Breast epithelium (tissue), 4 donors: Measurements from ENCODE around the gene THAP10. TPM values are rescaled to one million over a fixed set of nuclear protein-coding genes. Genes with fewer than 3 reads are reported as not detected.
"Not testable (repeated sequence)": the region's sequence is repeated elsewhere in the genome, so short reads cannot be mapped to it uniquely, and the experiment has no call there.

Source experiments
- DNase-seq, 2 donors: peaks; one replicate each; pipeline ENCODE4 v3.0.0-alpha.2; 2019; ENCODE audit warnings: low spot score in 2 of 2
- H3K27ac ChIP-seq, 2 donors: fragments of 200-600 bp; sonication (generic) in 1 of 2; one replicate each; pipeline ENCODE4 v1.5.1; 2016 to 2019; ENCODE audit warnings: mild to moderate bottlenecking in 1 of 2
- H3K27me3 ChIP-seq, 2 donors: fragments of 200-600 bp; sonication (generic) in 1 of 2; one replicate each; pipeline versions ENCODE4 v1.5.1 to v1.6.0; 2017 to 2019; ENCODE audit warnings: control low read depth in 1 of 2, mild to moderate bottlenecking in 1 of 2
- H3K36me3 ChIP-seq: fragments of 200-600 bp; one replicate; pipeline ENCODE4 v1.5.1; 2019
- H3K4me1 ChIP-seq, 2 donors: fragments of 200-600 bp; sonication (generic); one replicate each; pipeline ENCODE4 v1.5.1; 2016 to 2019; ENCODE audit warnings: control low read depth in 1 of 2
- H3K4me3 ChIP-seq, 3 donors: fragments of 200-600 bp; sonication (generic); 1 replicate in 2 of 3; 2 replicates in 1 of 3; pipeline ENCODE4 v1.5.1; 2016 to 2019; ENCODE audit warnings: mild to moderate bottlenecking in 3 of 3, moderate library complexity in 2 of 3
- H3K9me3 ChIP-seq, 2 donors: fragments of 200-600 bp; sonication (generic) in 1 of 2; one replicate each; pipeline ENCODE4 v1.5.1; 2016 to 2019; ENCODE audit warnings: control low read depth in 1 of 2
- CTCF ChIP-seq, 3 donors: fragments of 450-650 bp; IDR thresholded peaks; one replicate each; pipeline ENCODE4 v1.5.1; 2016 to 2017; ENCODE audit warnings: antibody characterized with exemption in 3 of 3, mild to moderate bottlenecking in 3 of 3, moderate library complexity in 3 of 3
- POLR2A ChIP-seq: fragments of 450-650 bp; IDR thresholded peaks from one replicate; pipeline ENCODE4 v1.6.1; 2016; ENCODE audit warnings: antibody characterized with exemption, mild to moderate bottlenecking, moderate library complexity
- POLR2AphosphoS5 ChIP-seq, 3 donors: sonication (generic); formaldehyde crosslinking; IDR thresholded peaks; one replicate each; pipeline ENCODE4 v1.6.1; 2017; ENCODE audit warnings: antibody characterized with exemption in 3 of 3
- intact Hi-C: fragments of 100-400 bp; cut with DNase I; formaldehyde crosslinking; loops from one replicate; pipeline ENCODE4 v1.15.1; 2023; ENCODE audit warnings: low total_unique reads
- total RNA-seq, 3 donors: library from RNA; depleted of rRNA; stranded (reverse); fragments of >200 nt; gene quantifications; one replicate each; pipeline ENCODE4 v1.1.0, GENCODE V29; 2016

Gene THAP10
- total RNA-seq, 3 donors from 2014 or later: 1.8 to 5.9 (median 5.1) TPM

- intact Hi-C loops: no loop called here
- H3K4me1 ChIP-seq: no peaks in the 10 kb centered on the region
These were observed 15.6 kb downstream of the THAP10 start for GRCh38 chr15:70876683-70877082.

DNA sequence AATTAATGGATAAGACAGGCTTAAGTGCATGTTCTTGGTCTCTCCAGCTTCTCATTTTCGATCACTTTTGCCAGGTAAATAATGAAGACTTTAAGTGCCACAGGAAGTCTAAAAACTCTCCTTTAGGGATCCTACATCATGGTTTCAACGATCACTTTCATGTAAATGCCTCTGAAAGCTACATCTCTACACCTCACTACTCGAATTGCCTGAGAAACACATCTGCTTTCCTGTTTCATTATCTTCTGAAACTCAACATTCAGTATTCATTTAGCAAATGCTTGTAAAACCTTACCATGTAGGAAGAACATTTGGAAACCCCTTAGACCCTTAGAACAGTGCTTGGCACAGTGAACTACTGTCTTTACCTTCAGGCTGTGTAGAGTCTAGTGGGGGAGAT, 16.2 kb downstream of the THAP10 start:
- Histone ChIP-seq H3K4me1 (no peaks in the 10 kb centered on the region), H3K27me3 (no peaks in the 10 kb centered on the region), H3K9me3 (no peaks in the 10 kb centered on the region), H3K4me3 (no peak overlapping the region), H3K27ac (no peak overlapping the region), H3K36me3 (no peaks in the 10 kb centered on the region)
- intact Hi-C loops: no loop called here
- DNase-seq: no peak
- no peak for TF ChIP-seq CTCF (IDR thresholded peaks at IDR 0.05)
- TF ChIP-seq POLR2A: no peak
- TF ChIP-seq POLR2AphosphoS5 (IDR thresholded peaks at IDR 0.05): no peak

More at GRCh38 chr15:70876683-70877082, 15.6 kb downstream of the THAP10 start:
- Histone ChIP-seq H3K9me3 (no peaks in the 10 kb centered on the region), H3K4me3 (no peak overlapping the region), H3K36me3 (no peaks in the 10 kb centered on the region), H3K27ac (no peak overlapping the region), H3K27me3 (no peaks in the 10 kb centered on the region)
- no peak for DNase-seq
- TF ChIP-seq CTCF (IDR thresholded peaks at IDR 0.05) (no peak), POLR2A (no peak), POLR2AphosphoS5 (IDR thresholded peaks at IDR 0.05) (no peak)

GRCh38 chr15:70875001-70875782, 17.0 kb downstream of the THAP10 start:
- H3K27ac ChIP-seq: no peak overlapping the region
- intact Hi-C loops: no loop called here
- no peak for DNase-seq

DNA sequence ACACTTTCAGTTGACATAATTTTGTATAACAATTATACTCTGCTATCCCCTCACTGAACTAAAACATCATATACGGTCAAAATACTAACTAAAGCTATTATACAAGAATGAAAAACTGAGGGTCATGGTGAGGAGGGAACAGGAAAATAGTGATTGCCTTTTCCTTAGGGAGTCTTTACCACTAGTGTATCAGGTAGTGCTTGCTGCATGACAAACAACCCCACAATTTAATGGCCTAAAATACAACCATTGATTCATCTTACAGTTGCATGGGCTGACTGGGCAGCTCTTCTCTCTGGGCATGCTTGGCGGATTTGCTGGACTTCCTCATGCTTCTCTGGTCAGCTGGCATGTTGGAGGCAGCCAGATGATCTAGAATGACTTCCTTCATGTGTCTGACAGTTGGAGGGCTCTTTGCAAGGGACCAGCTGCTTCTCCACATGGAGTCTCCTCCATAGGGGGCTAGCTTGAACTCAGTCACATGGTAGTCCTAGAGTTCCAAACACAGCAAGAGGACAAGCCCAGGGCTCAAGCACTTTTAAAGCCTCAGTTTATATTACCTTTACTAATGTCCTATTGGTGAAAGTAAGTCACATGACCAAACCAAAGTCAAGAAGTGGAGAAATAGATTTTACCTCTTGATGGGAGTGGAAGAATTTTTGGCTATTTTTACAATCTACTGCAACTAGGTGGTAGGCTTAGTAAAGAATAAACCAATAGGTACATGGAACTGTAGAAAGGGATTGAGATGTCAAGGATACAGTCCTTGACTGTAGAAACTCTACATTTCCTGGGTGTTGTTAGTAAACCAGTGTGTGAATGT, 18.8 kb downstream of the THAP10 start:
- no peak for DNase-seq
- Histone ChIP-seq H3K9me3 (no peaks in the 10 kb centered on the region), H3K36me3 (no peaks in the 10 kb centered on the region), H3K27me3 (no peaks in the 10 kb centered on the region), H3K4me1 (peaks cover 0 to under 1% of the 10 kb centered on the region in 2 donors), H3K4me3 (no peak overlapping the region), H3K27ac (no peak overlapping the region)
- no peak for TF ChIP-seq POLR2AphosphoS5 (IDR thresholded peaks at IDR 0.05)
- no peak for TF ChIP-seq POLR2A
- no peak for TF ChIP-seq CTCF (IDR thresholded peaks at IDR 0.05)
- intact Hi-C loops: no loop called here

More at GRCh38 chr15:70875001-70875782, 17.0 kb downstream of the THAP10 start:
- no peaks in the 10 kb centered on the region for H3K36me3 ChIP-seq
- no peaks in the 10 kb centered on the region for H3K9me3 ChIP-seq
- H3K4me1 ChIP-seq: no peaks in the 10 kb centered on the region
- no peak overlapping the region for H3K4me3 ChIP-seq
- no peaks in the 10 kb centered on the region for H3K27me3 ChIP-seq
- peak in 1 of 3 donors; percentile 17 for TF ChIP-seq CTCF (IDR thresholded peaks at IDR 0.05)
- no peak for TF ChIP-seq POLR2AphosphoS5 (IDR thresholded peaks at IDR 0.05)

- H3K27ac ChIP-seq, H3K36me3 ChIP-seq, H3K4me3 ChIP-seq, H3K9me3 ChIP-seq, H3K4me1 ChIP-seq, intact Hi-C loops, H3K27me3 ChIP-seq, DNase-seq: not testable (repeated sequence)
These were observed 20.7 kb downstream of the THAP10 start for GRCh38 chr15:70871490-70871889.
